T-cell (primary cell): Measurements from ENCODE around the gene ELK3. TPM values are rescaled to one million over a fixed set of nuclear protein-coding genes. Genes with fewer than 3 reads are reported as not detected.

Source experiments
- ATAC-seq, 4 experiments: fragments of 200-7000 bp in 3 of 4; fragments of 150-1000 bp in 1 of 4; cut with Tn5 transposase; replicated peaks in 1 of 4; 1 replicate in 3 of 4; 2 replicates in 1 of 4; pipeline ENCODE4 v1.10.0; 2021; ENCODE audit warnings: moderate library complexity in 3 of 4, mild to moderate bottlenecking in 2 of 4, moderate number of reproducible peaks in 1 of 4
- CTCF ChIA-PET, 2 donors: fragments of 300-600 bp; sonication (Branson Sonifier 250); formaldehyde crosslinking; loops; one replicate each; lab custom pipeline; 2022; ENCODE audit warnings: antibody characterized with exemption in 2 of 2; lab: Charles Lee
- POLR2A ChIA-PET, 2 donors: fragments of 300-600 bp; sonication (Branson Sonifier 250); formaldehyde crosslinking; loops; one replicate each; lab custom pipeline; 2022; ENCODE audit warnings: antibody characterized with exemption in 2 of 2; lab: Charles Lee
- DNase-seq, 35 experiments: peaks; one replicate each; pipeline versions ENCODE4 v3.0.0 to v3.0.0-alpha.2; 2013 to 2023
- H3K27ac ChIP-seq: one replicate; pipeline ENCODE4 v1.5.1; 2013; ENCODE audit warnings: low read length
- H3K27me3 ChIP-seq, 2 experiments: replicated peaks in 1 of 2; 1 replicate in 1 of 2; 2 replicates in 1 of 2; pipeline versions ENCODE4 v1.6.1 to v1.7.0; 2013; ENCODE audit warnings: low read length in 1 of 2, mixed read lengths in 1 of 2; ENCODE audit not compliant: control insufficient read depth in 2 of 2, insufficient read depth in 2 of 2; ENCODE audit errors: extremely low read depth in 1 of 2
- H3K36me3 ChIP-seq, 2 donors: 1 replicate in 1 of 2; 2 replicates in 1 of 2; pipeline versions ENCODE4 v1.6.1 to v1.7.0; 2013; ENCODE audit warnings: low read length in 1 of 2; ENCODE audit not compliant: control insufficient read depth in 2 of 2, insufficient read depth in 1 of 2; ENCODE audit errors: extremely low read depth in 1 of 2
- H3K4me1 ChIP-seq, 2 experiments: 1 replicate in 1 of 2; 2 replicates in 1 of 2; pipeline versions ENCODE4 v1.6.1 to v1.7.0; 2013; ENCODE audit warnings: low read length in 2 of 2, mixed read lengths in 1 of 2; ENCODE audit not compliant: insufficient read depth in 2 of 2, control insufficient read depth in 1 of 2; ENCODE audit errors: extremely low read depth in 1 of 2
- H3K4me3 ChIP-seq, 2 donors: 1 replicate in 1 of 2; 2 replicates in 1 of 2; pipeline versions ENCODE4 v1.5.1 to v1.7.0; 2013; ENCODE audit warnings: mild to moderate bottlenecking in 2 of 2, low read length in 1 of 2, moderate library complexity in 1 of 2; ENCODE audit not compliant: control insufficient read depth in 1 of 2; ENCODE audit errors: extremely low read depth in 1 of 2
- H3K9me3 ChIP-seq: 2 replicates; pipeline ENCODE4 v1.7.0; 2013
- H3K27ac Mint-ChIP-seq, 2 donors: one replicate each; pipeline ENCODE4 v1.8.0; 2020 to 2021; ENCODE audit warnings: mild to moderate bottlenecking in 2 of 2, mixed read lengths in 2 of 2
- H3K27me3 Mint-ChIP-seq, 2 donors: one replicate each; pipeline ENCODE4 v1.8.0; 2021 to 2022; ENCODE audit warnings: mixed read lengths in 2 of 2
- H3K36me3 Mint-ChIP-seq: one replicate; pipeline ENCODE4 v1.8.0; 2021; ENCODE audit warnings: mixed read lengths
- H3K4me1 Mint-ChIP-seq, 3 donors: one replicate each; pipeline ENCODE4 v1.8.0; 2020 to 2022; ENCODE audit warnings: mixed read lengths in 3 of 3, mild to moderate bottlenecking in 1 of 3
- H3K4me3 Mint-ChIP-seq, 3 donors: one replicate each; pipeline ENCODE4 v1.8.0; 2020 to 2022; ENCODE audit warnings: mild to moderate bottlenecking in 3 of 3, mixed read lengths in 3 of 3, moderate library complexity in 3 of 3
- H3K9me3 Mint-ChIP-seq, 3 donors: one replicate each; pipeline ENCODE4 v1.8.0; 2020 to 2022; ENCODE audit warnings: mixed read lengths in 3 of 3
- WGBS: methylation state at CpG from one replicate; pipeline ENCODE4 v1.1.5; 2013; ENCODE audit warnings: missing lambda C conversion rate; ENCODE audit not compliant: insufficient coverage; 5-methylcytosine and 5-hydroxymethylcytosine counted together
- total RNA-seq, 35 experiments: library from RNA in 6 of 35; stranded (reverse) in 6 of 35; fragments of 120-200 nt in 1 of 35; gene quantifications; one replicate each; pipeline versions ENCODE4 v1.2.1 to v1.2.4 and lab custom pipeline; 2013 to 2026

The ELK3 gene
- total RNA-seq: 10 to 100 TPM; 33.8 to 62.7 (median 55.5) TPM
- total RNA-seq (2013): 36.3 TPM
- total RNA-seq (lab: John Stamatoyannopoulos, UW): 36.0 to 214 (median 58.9) reads per million in 29 experiments

DNA sequence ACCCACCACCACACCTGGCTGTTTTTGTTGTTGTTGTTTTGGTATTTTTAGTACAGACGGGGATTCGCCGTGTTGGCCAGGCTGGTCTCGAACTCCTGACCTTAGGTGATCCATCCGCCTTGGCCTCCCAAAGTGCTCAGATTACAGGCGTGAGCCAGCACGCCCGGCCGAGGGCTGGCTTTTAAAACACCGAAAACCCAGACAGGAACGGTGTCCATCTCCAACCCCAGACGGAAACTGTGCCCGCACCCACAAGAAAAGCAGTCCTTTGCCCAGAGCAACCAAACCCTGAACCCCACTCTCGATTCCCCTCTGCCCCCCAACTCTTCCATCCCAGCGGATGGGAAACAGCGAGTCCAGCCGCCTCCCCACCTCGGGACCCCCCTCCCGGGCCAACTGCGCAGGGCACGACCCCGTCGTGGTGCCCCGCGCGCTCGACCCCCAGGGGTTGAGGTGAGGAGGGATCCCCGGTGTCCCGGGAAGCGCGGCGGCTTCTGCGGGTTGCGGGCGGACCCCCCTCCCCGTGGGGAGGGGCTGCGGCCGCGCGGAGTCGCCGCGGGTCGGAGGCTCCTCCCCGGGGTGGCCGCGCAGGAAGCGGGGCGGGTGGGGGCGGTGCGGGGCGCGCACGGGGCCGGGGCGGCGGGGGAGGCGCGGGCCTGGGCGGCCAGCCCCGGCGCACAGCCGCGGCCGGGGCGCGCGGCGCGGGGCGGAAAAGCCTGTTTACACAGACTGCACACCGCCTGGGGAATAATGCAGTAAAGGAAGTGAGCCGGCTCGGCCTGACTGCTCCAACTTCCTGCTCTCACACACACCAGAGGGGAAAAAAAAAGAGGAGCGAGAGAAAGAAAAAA, at the start of gene ELK3:
Gene ELK3, plus strand, starts transcription at position 651 of the 851 bp plus-strand sequence.
- H3K4me3 ChIP-seq: peak within 1 kb of the TSS; percentile 79 to 93

DNA sequence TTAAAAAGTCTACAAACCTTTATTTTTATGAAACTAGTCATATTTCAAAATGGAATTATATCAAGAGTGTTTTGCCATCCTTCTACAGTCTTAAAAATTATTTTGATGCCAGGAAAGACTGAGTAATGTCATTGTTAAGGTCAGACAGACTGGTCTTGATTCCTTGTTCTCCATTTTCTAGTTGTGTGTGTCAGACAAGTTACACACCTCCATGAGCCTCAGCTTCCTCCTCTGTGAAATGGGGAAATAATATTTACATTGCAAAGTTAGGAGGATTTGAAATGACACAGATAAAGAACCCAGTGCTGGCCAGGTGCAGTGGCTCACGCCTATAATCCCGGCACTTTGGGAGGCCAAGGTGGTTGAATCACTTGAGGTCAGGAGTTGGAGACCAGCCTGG, 47.4 kb upstream of the ELK3 start:
- WGBS: no CpG with 5 or more reads among the region's 2 CpGs
- no peaks in the 10 kb centered on the region for H3K27me3 ChIP-seq
- peaks cover 22 to 28% (median 27%) of the 10 kb centered on the region in 3 donors for H3K4me1 Mint-ChIP-seq
- no peak overlapping the region for H3K4me3 ChIP-seq
- no peaks in the 10 kb centered on the region for H3K27me3 Mint-ChIP-seq
- ChIA-PET CTCF (interaction anchor here in 1 of 2 donors (0.7 kb wide), 1 partner anchor 94 kb away, joined by 3 read pairs; no protein-coding TSS in a partner anchor), POLR2A (interaction anchor here in 1 of 2 donors (0.6 kb wide), 1 partner anchor 12 kb away, joined by 4 read pairs; no protein-coding TSS in a partner anchor)
- H3K9me3 ChIP-seq: no peaks in the 10 kb centered on the region
- no peak for ATAC-seq
- no peak overlapping the region for H3K27ac ChIP-seq
- H3K4me3 Mint-ChIP-seq: no peak overlapping the region
- H3K36me3 Mint-ChIP-seq: no peaks in the 10 kb centered on the region
- H3K4me1 ChIP-seq: peaks cover 9 to 19% of the 10 kb centered on the region in 2 experiments
- no peak for DNase-seq
- H3K27ac Mint-ChIP-seq: no peak overlapping the region
- H3K36me3 ChIP-seq: no peaks in the 10 kb centered on the region
- no peaks in the 10 kb centered on the region for H3K9me3 Mint-ChIP-seq

More for the DNA sequence above, at the start of gene ELK3:
- H3K27me3 Mint-ChIP-seq: no peaks in the 10 kb centered on the region
- H3K36me3 Mint-ChIP-seq: peaks cover 2% of the 10 kb centered on the region
- Histone ChIP-seq H3K36me3 (no peaks in the 10 kb centered on the region), H3K4me1 (peaks cover 19 to 30% of the 10 kb centered on the region in 2 experiments), H3K27ac (peak within 1 kb of the TSS; percentile 90), H3K27me3 (no peaks in the 10 kb centered on the region), H3K9me3 (no peaks in the 10 kb centered on the region)
- ATAC-seq (peak; percentile 57 to 67 (median 63)), DNase-seq (peak; percentile 12 to 75 (median 45))
- H3K4me3 Mint-ChIP-seq: peak within 1 kb of the TSS; percentile 98 to 100 (median 99)
- H3K9me3 Mint-ChIP-seq: no peaks in the 10 kb centered on the region
- ChIA-PET POLR2A (interaction anchor here in 1 of 2 donors (0.7 kb wide), 1 partner anchor 345 kb away, joined by 3 read pairs; no protein-coding TSS in a partner anchor), CTCF (no interaction called here)
- H3K4me1 Mint-ChIP-seq: peaks cover 46 to 49% (median 48%) of the 10 kb centered on the region in 3 donors
- H3K27ac Mint-ChIP-seq: peak within 1 kb of the TSS; percentile 99
- 10% methylated on average over 33 of the region's 75 CpGs for WGBS

DNA sequence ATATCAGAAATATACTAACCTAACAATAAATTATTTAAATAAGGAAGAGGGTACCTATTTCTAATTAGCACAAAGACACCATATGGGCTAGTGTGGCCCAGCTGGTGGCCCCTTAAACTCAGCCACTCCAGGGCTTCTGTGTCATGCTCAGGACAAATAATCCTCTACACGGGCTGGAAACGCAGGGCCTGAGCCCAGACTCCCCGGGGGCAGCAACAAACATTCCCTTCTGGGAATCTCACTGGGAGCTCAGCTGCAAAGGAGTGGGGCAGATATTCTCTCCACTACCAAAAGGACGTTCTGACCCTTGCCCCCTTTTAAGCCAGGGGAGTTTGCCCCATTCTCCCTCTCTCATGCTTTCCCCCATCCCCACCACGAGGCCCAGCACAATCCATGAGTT, 43.7 kb upstream of the ELK3 start:
- Mint-ChIP-seq H3K36me3 (no peaks in the 10 kb centered on the region), H3K27ac (no peak overlapping the region), H3K4me1 (no peaks in the 10 kb centered on the region), H3K4me3 (no peak overlapping the region), H3K27me3 (no peaks in the 10 kb centered on the region), H3K9me3 (no peaks in the 10 kb centered on the region)
- Histone ChIP-seq H3K4me3 (no peak overlapping the region), H3K36me3 (no peaks in the 10 kb centered on the region), H3K27ac (no peak overlapping the region), H3K4me1 (no peaks in the 10 kb centered on the region), H3K9me3 (no peaks in the 10 kb centered on the region), H3K27me3 (no peaks in the 10 kb centered on the region)
- ATAC-seq (no peak), DNase-seq (no peak)
- ChIA-PET POLR2A (interaction anchor here in 1 of 2 donors (0.6 kb wide), 1 partner anchor 248 kb away, joined by 3 read pairs; no protein-coding TSS in a partner anchor), CTCF (no interaction called here)
- 83% methylated on average over 3 of the region's 5 CpGs for WGBS

DNA sequence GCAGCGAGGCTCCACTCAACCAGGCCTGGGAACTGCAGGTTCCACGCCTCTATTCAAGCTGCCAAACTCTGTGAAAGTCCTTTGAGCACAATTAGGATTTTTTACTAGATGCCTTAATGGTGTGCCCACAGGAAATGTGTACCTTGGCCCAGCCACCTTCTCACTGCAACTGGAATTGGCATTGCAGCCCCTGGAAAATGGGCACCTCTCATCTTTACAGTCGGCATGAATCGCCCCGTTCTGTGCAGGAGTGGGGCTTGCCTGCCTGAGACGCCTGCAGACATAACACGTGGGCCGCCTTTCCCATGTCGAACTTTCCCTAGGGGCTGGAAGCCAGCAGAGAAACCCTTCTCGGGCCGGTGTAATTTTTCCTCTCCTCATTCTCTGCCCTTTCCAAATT, 42.0 kb upstream of the ELK3 start:
- Mint-ChIP-seq H3K4me3 (no peak overlapping the region), H3K27ac (no peak overlapping the region), H3K27me3 (no peaks in the 10 kb centered on the region), H3K36me3 (no peaks in the 10 kb centered on the region), H3K4me1 (no peaks in the 10 kb centered on the region), H3K9me3 (no peaks in the 10 kb centered on the region)
- WGBS: 93% methylated on average over 9 of the region's 11 CpGs
- H3K27ac ChIP-seq: no peak overlapping the region
- H3K9me3 ChIP-seq: no peaks in the 10 kb centered on the region
- H3K27me3 ChIP-seq: no peaks in the 10 kb centered on the region
- H3K4me3 ChIP-seq: no peak overlapping the region
- no peaks in the 10 kb centered on the region for H3K36me3 ChIP-seq
- DNase-seq (no peak), ATAC-seq (no peak)
- no peaks in the 10 kb centered on the region for H3K4me1 ChIP-seq
- POLR2A ChIA-PET: no interaction called here
- CTCF ChIA-PET: no interaction called here

DNA sequence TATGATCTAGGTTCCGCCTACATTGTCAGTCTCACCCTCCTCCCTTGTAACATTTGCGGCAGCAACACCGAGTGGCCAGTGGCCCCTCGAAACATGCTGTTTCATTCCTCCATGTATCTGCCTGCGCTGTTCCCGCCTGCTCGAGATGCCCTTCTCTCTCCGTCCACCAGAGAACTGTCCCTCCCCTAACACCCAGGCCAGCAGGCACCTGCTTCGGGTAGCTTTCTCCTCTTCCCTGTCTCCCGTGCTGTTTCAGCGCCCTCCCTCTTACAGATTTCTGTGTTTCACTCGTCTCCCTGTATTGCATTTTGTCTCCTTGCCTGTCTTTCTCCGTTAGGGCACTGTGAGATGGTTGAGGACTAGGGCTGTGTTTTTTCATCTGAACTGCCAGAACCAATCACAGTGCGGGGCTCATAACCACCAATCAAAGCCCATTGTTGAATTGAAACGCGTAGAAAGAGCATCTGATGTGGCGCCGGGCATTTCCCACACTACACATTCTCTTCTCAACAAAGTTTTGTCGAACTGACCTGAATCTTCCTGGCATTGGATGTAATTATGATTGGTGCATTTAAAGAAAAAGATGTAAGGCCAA, 40.9 kb upstream of the ELK3 start:
- H3K27ac ChIP-seq: no peak overlapping the region
- ChIA-PET CTCF (no interaction called here), POLR2A (no interaction called here)
- Mint-ChIP-seq H3K27ac (no peak overlapping the region), H3K4me3 (no peak overlapping the region), H3K4me1 (no peaks in the 10 kb centered on the region), H3K27me3 (no peaks in the 10 kb centered on the region), H3K36me3 (no peaks in the 10 kb centered on the region), H3K9me3 (no peaks in the 10 kb centered on the region)
- H3K9me3 ChIP-seq: no peaks in the 10 kb centered on the region
- DNase-seq (no peak), ATAC-seq (no peak)
- H3K4me1 ChIP-seq: no peaks in the 10 kb centered on the region
- H3K27me3 ChIP-seq: no peaks in the 10 kb centered on the region
- WGBS: 100% methylated on average over 6 of the region's 19 CpGs
- H3K36me3 ChIP-seq: no peaks in the 10 kb centered on the region
- H3K4me3 ChIP-seq: no peak overlapping the region

DNA sequence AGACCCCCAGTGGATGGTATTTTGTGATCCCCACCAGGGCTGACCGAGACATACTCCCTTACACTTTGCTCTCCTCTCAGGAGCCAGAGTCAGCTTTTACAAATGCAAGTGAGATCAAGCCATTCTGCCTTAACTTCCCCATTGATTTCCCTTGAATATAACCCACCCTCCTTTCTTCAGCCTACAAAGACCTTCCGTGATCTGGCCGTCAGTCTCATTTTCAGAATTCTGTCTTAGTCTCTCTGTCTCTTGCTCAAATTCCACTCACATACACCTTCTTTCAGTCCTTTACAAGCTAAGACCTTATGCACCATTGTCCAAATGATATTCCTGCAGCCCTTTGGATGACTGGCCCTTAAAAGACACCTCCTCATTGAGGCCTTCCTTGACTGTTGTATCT, 39.0 kb upstream of the ELK3 start:
- peaks cover 0 to 3% of the 10 kb centered on the region in 2 donors for H3K27me3 Mint-ChIP-seq
- no peak overlapping the region for H3K27ac ChIP-seq
- CTCF ChIA-PET: interaction anchor here in 1 of 2 donors (0.6 kb wide), 1 partner anchor 40 kb away, joined by 3 read pairs; no protein-coding TSS in a partner anchor
- H3K36me3 ChIP-seq: no peaks in the 10 kb centered on the region
- H3K36me3 Mint-ChIP-seq: no peaks in the 10 kb centered on the region
- H3K9me3 Mint-ChIP-seq: no peaks in the 10 kb centered on the region
- H3K27ac Mint-ChIP-seq: no peak overlapping the region
- H3K4me1 Mint-ChIP-seq: no peaks in the 10 kb centered on the region
- 93% methylated on average over 3 of the region's 3 CpGs for WGBS
- POLR2A ChIA-PET: no interaction called here
- DNase-seq (no peak), ATAC-seq (no peak)
- no peaks in the 10 kb centered on the region for H3K9me3 ChIP-seq
- no peaks in the 10 kb centered on the region for H3K4me1 ChIP-seq
- H3K4me3 ChIP-seq: no peak overlapping the region
- no peak overlapping the region for H3K4me3 Mint-ChIP-seq
- no peaks in the 10 kb centered on the region for H3K27me3 ChIP-seq
